ENCODE results near the gene CST4.

DNA sequence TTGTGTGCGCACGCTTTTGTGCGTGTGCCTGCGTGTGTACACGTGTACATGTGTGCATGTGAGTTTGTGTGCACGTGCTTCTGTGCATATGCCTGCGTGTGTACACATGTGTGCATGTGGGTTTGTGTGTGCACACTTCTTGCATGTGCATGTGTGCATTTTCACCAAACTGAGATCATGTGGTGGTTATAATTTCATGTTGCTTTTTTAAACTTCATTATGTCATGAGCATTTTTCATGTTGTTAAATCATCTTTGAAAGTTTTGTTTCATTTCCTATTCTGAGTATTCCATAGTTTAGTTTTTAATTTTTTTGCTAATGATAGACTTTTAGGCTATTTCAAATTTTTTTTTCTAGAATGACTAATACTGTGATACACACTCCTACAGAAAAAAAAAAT is 44.7 kb downstream of the CST4 start:
- TF ChIP-seq, protein P1, sequence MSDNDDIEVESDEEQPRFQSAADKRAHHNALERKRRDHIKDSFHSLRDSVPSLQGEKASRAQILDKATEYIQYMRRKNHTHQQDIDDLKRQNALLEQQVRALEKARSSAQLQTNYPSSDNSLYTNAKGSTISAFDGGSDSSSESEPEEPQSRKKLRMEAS (IDR thresholded peaks at IDR 0.05; ENCODE audit: low read depth): no peak
- no peak for TF ChIP-seq FOXJ3 (CRISPR knock-in tag; IDR thresholded peaks at IDR 0.05)
- TF ChIP-seq YY1 (IDR thresholded peaks at IDR 0.05; ENCODE audit: low read depth): no peak
- TF ChIP-seq CHD2 (IDR thresholded peaks at IDR 0.05; ENCODE audit: low read length, partially characterized antibody): no peak
- TF ChIP-seq, protein P2, sequence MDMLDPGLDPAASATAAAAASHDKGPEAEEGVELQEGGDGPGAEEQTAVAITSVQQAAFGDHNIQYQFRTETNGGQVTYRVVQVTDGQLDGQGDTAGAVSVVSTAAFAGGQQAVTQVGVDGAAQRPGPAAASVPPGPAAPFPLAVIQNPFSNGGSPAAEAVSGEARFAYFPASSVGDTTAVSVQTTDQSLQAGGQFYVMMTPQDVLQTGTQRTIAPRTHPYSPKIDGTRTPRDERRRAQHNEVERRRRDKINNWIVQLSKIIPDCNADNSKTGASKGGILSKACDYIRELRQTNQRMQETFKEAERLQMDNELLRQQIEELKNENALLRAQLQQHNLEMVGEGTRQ (IDR thresholded peaks at IDR 0.05; ENCODE audit: borderline replicate concordance, low read depth, low read length): no peak

All from SK-N-SH (cell line).